HG03378 (cell line): ENCODE results near the gene CABP7.

Experiments used
- ATAC-seq: cut with Tn5 transposase; IDR thresholded peaks from one replicate; pipeline ENCODE4 v1.9.1; 2021; ENCODE audit warnings: mild to moderate bottlenecking, moderate library complexity; ENCODE audit not compliant: unreplicated experiment

Gene CABP7

GRCh38 chr22:29768052-29768693 lies 48.4 kb downstream of the CABP7 start:
- no peak for ATAC-seq

GRCh38 chr22:29769723-29770321 lies 50.0 kb downstream of the CABP7 start:
- ATAC-seq, result no peak

DNA sequence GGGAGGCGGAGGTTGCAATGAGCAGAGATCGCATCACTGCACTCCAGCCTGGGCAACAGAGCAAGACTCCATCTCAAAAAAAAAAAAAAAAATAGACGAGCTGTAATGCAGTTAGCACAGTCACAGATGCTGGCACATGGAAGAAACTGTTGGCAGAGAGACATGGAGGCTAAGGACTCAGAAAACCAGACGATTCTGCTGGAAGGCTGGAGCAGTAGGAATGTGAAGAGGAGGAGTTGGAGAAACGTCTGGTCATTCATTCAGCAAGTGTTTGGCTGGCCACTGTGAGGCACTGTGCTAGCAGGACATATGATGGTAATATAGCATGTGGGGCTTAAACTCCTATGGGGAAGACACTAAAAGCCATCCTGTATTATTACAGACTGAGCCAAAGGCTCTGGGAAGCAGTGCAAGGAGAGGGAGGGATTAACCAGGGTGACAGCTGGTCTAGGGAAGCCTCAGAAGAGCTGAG lies 52.4 kb downstream of the CABP7 start:
- ATAC-seq, result no peak

- ATAC-seq, result no peak
These were observed 53.4 kb downstream of the CABP7 start for GRCh38 chr22:29773233-29773632.

GRCh38 chr22:29780220-29780619 lies 60.4 kb downstream of the CABP7 start:
- no peak for ATAC-seq

GRCh38 chr22:29780748-29781676 lies 61.2 kb downstream of the CABP7 start:
- ATAC-seq, result no peak
